B cell (primary cell): ENCODE results near the gene ATAD3A. TPM values are rescaled to one million over a fixed set of nuclear protein-coding genes. Genes with fewer than 3 reads are reported as not detected.

ENCODE experiments used
- ATAC-seq: fragments of 200-7000 bp; cut with Tn5 transposase; one replicate; pipeline ENCODE4 v1.10.0; 2021; ENCODE audit warnings: low read depth, mild to moderate bottlenecking, moderate number of reproducible peaks, moderate library complexity
- CTCF ChIA-PET: fragments of 350-600 bp; sonication (Branson Sonifier 250); formaldehyde crosslinking; loops from one replicate; lab custom pipeline; 2021; ENCODE audit warnings: antibody characterized with exemption, inconsistent platforms; lab: Charles Lee
- POLR2A ChIA-PET: fragments of 350-600 bp; sonication (Branson Sonifier 250); formaldehyde crosslinking; loops from one replicate; lab custom pipeline; 2021; ENCODE audit warnings: antibody characterized with exemption; lab: Charles Lee
- DNase-seq: peaks from one replicate; pipeline ENCODE4 v3.0.0; 2013
- H2AFZ ChIP-seq: 2 replicates; pipeline ENCODE4 v1.6.1; 2012; ENCODE audit warnings: mild to moderate bottlenecking, low read depth, low read length; ENCODE audit not compliant: insufficient read depth, poor library complexity, severe bottlenecking
- H3K27ac ChIP-seq, 2 donors: 1 replicate in 1 of 2; 2 replicates in 1 of 2; pipeline ENCODE4 v1.5.1; 2012 to 2013; ENCODE audit warnings: low read length in 2 of 2, mild to moderate bottlenecking in 2 of 2, moderate library complexity in 1 of 2
- H3K27me3 ChIP-seq, 4 experiments: fragments of 200-600 bp in 1 of 4; sonication (generic) in 1 of 4; replicated peaks in 1 of 4; 1 replicate in 2 of 4; 2 replicates in 2 of 4; pipeline versions ENCODE4 v1.6.1 to v1.7.0; 2013 to 2016; ENCODE audit warnings: low read length in 3 of 4, mild to moderate bottlenecking in 2 of 4, mixed read lengths in 1 of 4, moderate library complexity in 1 of 4; ENCODE audit not compliant: insufficient read depth in 4 of 4, control insufficient read depth in 3 of 4; ENCODE audit errors: control extremely low read depth in 1 of 4
- H3K36me3 ChIP-seq, 2 experiments: replicated peaks in 1 of 2; 1 replicate in 1 of 2; 2 replicates in 1 of 2; pipeline versions ENCODE4 v1.6.1 to v1.7.1; 2013; ENCODE audit warnings: low read length in 1 of 2; ENCODE audit not compliant: insufficient read depth in 2 of 2, control insufficient read depth in 1 of 2; ENCODE audit errors: control extremely low read depth in 1 of 2, extremely low read depth in 1 of 2
- H3K4me1 ChIP-seq, 2 donors: fragments of 200-600 bp in 1 of 2; sonication (generic) in 1 of 2; 1 replicate in 1 of 2; 2 replicates in 1 of 2; pipeline versions ENCODE4 v1.5.1 to v1.6.1; 2013 to 2017; ENCODE audit warnings: low read length in 2 of 2; ENCODE audit not compliant: control insufficient read depth in 2 of 2, insufficient read depth in 2 of 2
- H3K4me2 ChIP-seq: replicated peaks from 2 replicates; pipeline ENCODE3; 2012; ENCODE audit warnings: mild to moderate bottlenecking, low read depth, low read length; ENCODE audit not compliant: poor library complexity, severe bottlenecking
- H3K4me3 ChIP-seq, 5 experiments: fragments of 200-600 bp in 1 of 5; sonication (generic) in 1 of 5; 1 replicate in 3 of 5; 2 replicates in 2 of 5; pipeline versions ENCODE4 v1.5.1 to v1.7.0; 2011 to 2016; ENCODE audit warnings: low read length in 4 of 5, mild to moderate bottlenecking in 4 of 5, low read depth in 2 of 5, control low read depth in 1 of 5, moderate library complexity in 1 of 5; ENCODE audit not compliant: insufficient read depth in 1 of 5; ENCODE audit errors: control extremely low read depth in 1 of 5, extremely low read depth in 1 of 5
- H3K79me2 ChIP-seq: fragments of 200-600 bp; sonication (generic); one replicate; pipeline ENCODE4 v1.6.0; 2016; ENCODE audit warnings: low read length; ENCODE audit not compliant: control insufficient read depth, insufficient read depth
- H3K9ac ChIP-seq: fragments of 200-600 bp; sonication (generic); 2 replicates; pipeline ENCODE4 v1.6.1; 2017; ENCODE audit warnings: mild to moderate bottlenecking, low read length, moderate library complexity
- H3K9me3 ChIP-seq, 3 donors: one replicate each; pipeline versions ENCODE4 v1.6.1 to v1.7.1; 2013; ENCODE audit warnings: low read length in 2 of 3; ENCODE audit not compliant: control insufficient read depth in 2 of 3, insufficient read depth in 1 of 3; ENCODE audit errors: control extremely low read depth in 1 of 3
- H4K20me1 ChIP-seq: 2 replicates; pipeline ENCODE4 v1.6.0; 2012; ENCODE audit warnings: mild to moderate bottlenecking, low read length; ENCODE audit not compliant: insufficient read depth, control insufficient read depth, poor library complexity, severe bottlenecking
- H3K27ac Mint-ChIP-seq: one replicate; pipeline ENCODE4 v1.8.0; 2021; ENCODE audit warnings: mixed read lengths
- H3K27me3 Mint-ChIP-seq: one replicate; pipeline ENCODE4 v1.8.0; 2021; ENCODE audit warnings: mixed read lengths
- H3K4me1 Mint-ChIP-seq: one replicate; pipeline ENCODE4 v1.8.0; 2021; ENCODE audit warnings: mixed read lengths
- H3K4me3 Mint-ChIP-seq: one replicate; pipeline ENCODE4 v1.8.0; 2021; ENCODE audit warnings: mixed read lengths
- H3K9me3 Mint-ChIP-seq: one replicate; pipeline ENCODE4 v1.8.0; 2022; ENCODE audit warnings: mixed read lengths; ENCODE audit not compliant: insufficient read depth
- CTCF ChIP-seq: fragments of 200-600 bp; IDR thresholded peaks from one replicate; pipeline ENCODE4 v1.8.0; 2022; ENCODE audit warnings: antibody characterized with exemption, mild to moderate bottlenecking
- EZH2 ChIP-seq: IDR thresholded peaks from 2 replicates; pipeline ENCODE4 v1.6.1; 2012; ENCODE audit warnings: borderline replicate concordance, low read depth, mild to moderate bottlenecking, moderate library complexity, low read length; ENCODE audit not compliant: insufficient read depth, poor library complexity, severe bottlenecking
- WGBS: methylation state at CpG from one replicate; pipeline ENCODE4 v1.1.5; 2013; ENCODE audit warnings: missing lambda C conversion rate; ENCODE audit not compliant: insufficient coverage; 5-methylcytosine and 5-hydroxymethylcytosine counted together
- intact Hi-C: fragments of 100-400 bp; cut with micrococcal nuclease; formaldehyde crosslinking; loops from one replicate; pipeline ENCODE4 v1.10.0; 2022
- polyA plus RNA-seq: library from polyadenylated mRNA; depleted of rRNA; stranded (reverse); fragments of >200 nt; gene quantifications from 2 replicates; pipeline ENCODE4 v1.2.3, GENCODE V29; 2012
- total RNA-seq, 2 donors: library from RNA; stranded (reverse); fragments of 120-200 nt in 1 of 2; gene quantifications; 1 replicate in 1 of 2; 2 replicates in 1 of 2; pipeline versions ENCODE4 v1.2.3 to v1.2.4, GENCODE V29; 2013 to 2022

The ATAD3A gene
- total and polyA plus RNA-seq, 2 donors (not counting 1 experiment from before 2014, with no cell fraction given): 17.5 to 17.8 TPM

- intact Hi-C loops: no loop called here
- Histone ChIP-seq H3K27ac (no peak overlapping the region), H3K4me1 (peaks cover under 1 to 5% of the 10 kb centered on the region in 2 donors), H3K79me2 (peaks cover 47% of the 10 kb centered on the region), H3K4me2 (no peak overlapping the region), H3K9ac (no peak overlapping the region), H2AFZ (no peak overlapping the region), H4K20me1 (peaks cover 27% of the 10 kb centered on the region), H3K4me3 (no peak overlapping the region), H3K27me3 (no peaks in the 10 kb centered on the region), H3K36me3 (peaks cover 0 to 20% of the 10 kb centered on the region in 2 experiments), H3K9me3 (no peaks in the 10 kb centered on the region)
- Mint-ChIP-seq H3K9me3 (no peaks in the 10 kb centered on the region), H3K4me3 (no peak overlapping the region), H3K27me3 (no peaks in the 10 kb centered on the region), H3K4me1 (peaks cover 1% of the 10 kb centered on the region), H3K27ac (no peak overlapping the region)
- TF ChIP-seq CTCF (no peak), EZH2 (no peak)
- DNase-seq (no peak), ATAC-seq (no peak)
- ChIA-PET POLR2A (no interaction called here), CTCF (no interaction called here)
- 88% methylated on average over 9 of the region's 10 CpGs for WGBS
These were observed 32.6 kb downstream of the ATAD3A start for GRCh38 chr1:1544544-1544943.

GRCh38 chr1:1545946-1546737 lies 34.2 kb downstream of the ATAD3A start:
- Histone ChIP-seq H2AFZ (no peak overlapping the region), H3K4me1 (no peaks in the 10 kb centered on the region), H4K20me1 (peaks cover 32% of the 10 kb centered on the region), H3K36me3 (peaks cover 0 to 18% of the 10 kb centered on the region in 2 experiments), H3K9ac (no peak overlapping the region), H3K27me3 (no peaks in the 10 kb centered on the region), H3K4me3 (no peak overlapping the region), H3K79me2 (peaks cover 48% of the 10 kb centered on the region), H3K4me2 (no peak overlapping the region), H3K27ac (no peak overlapping the region), H3K9me3 (no peaks in the 10 kb centered on the region)
- Mint-ChIP-seq H3K27ac (no peak overlapping the region), H3K27me3 (no peaks in the 10 kb centered on the region), H3K4me3 (no peak overlapping the region), H3K4me1 (peaks cover 1% of the 10 kb centered on the region), H3K9me3 (no peaks in the 10 kb centered on the region)
- DNase-seq (no peak), ATAC-seq (no peak)
- 94% methylated on average over 23 of the region's 23 CpGs for WGBS
- ChIA-PET CTCF (interaction anchor here (1.0 kb wide), 1 partner anchor 17 kb away, joined by 3 read pairs; no protein-coding TSS in a partner anchor), POLR2A (interaction anchor here (0.7 kb wide), 1 partner anchor 232 kb away, joined by 6 read pairs; no protein-coding TSS in a partner anchor)
- intact Hi-C loops: no loop called here
- TF ChIP-seq CTCF (no peak), EZH2 (no peak)
